Epithelial cell of esophagus (primary cell): ENCODE data around the gene TNFSF13.

Experiments
- DNase-seq: peaks from one replicate; pipeline ENCODE4 v3.0.0; 2010; ENCODE audit warnings: low read depth
- H3K4me3 ChIP-seq: 2 replicates; pipeline ENCODE4 v1.5.1; 2011; ENCODE audit warnings: mild to moderate bottlenecking, low read length, control low read depth
- CTCF ChIP-seq: IDR thresholded peaks from 2 replicates; pipeline ENCODE4 v1.5.1; 2011; ENCODE audit warnings: low read depth, mild to moderate bottlenecking, low read length, control low read depth, inconsistent platforms; ENCODE audit not compliant: insufficient read depth; ENCODE audit errors: missing control alignments

Gene TNFSF13

GRCh38 chr17:7558544-7559319 is at the start of gene TNFSF13:
Gene TNFSF13 (plus strand): TSS chr17:7558750. CDS start chr17:7559040, 290 bp downstream.
- H3K4me3 ChIP-seq: peak within 1 kb of the TSS; percentile 34
- TF ChIP-seq CTCF: no peak
- DNase-seq: no peak

GRCh38 chr17:7508846-7509245 is 49.7 kb upstream of the TNFSF13 start:
- TF ChIP-seq CTCF: no peak
- no peak overlapping the region for H3K4me3 ChIP-seq
- DNase-seq: no peak

GRCh38 chr17:7509937-7510336 is 48.6 kb upstream of the TNFSF13 start:
- H3K4me3 ChIP-seq: no peak overlapping the region
- no peak for TF ChIP-seq CTCF
- DNase-seq: no peak

- TF ChIP-seq CTCF: no peak
- no peak overlapping the region for H3K4me3 ChIP-seq
- no peak for DNase-seq
Measured at GRCh38 chr17:7511108-7511507, 47.4 kb upstream of the TNFSF13 start.

GRCh38 chr17:7512105-7512504 is 46.4 kb upstream of the TNFSF13 start:
- no peak overlapping the region for H3K4me3 ChIP-seq
- no peak for DNase-seq
- TF ChIP-seq CTCF: no peak

GRCh38 chr17:7512824-7513540 is 45.6 kb upstream of the TNFSF13 start:
- H3K4me3 ChIP-seq: no peak overlapping the region
- TF ChIP-seq CTCF: no peak
- DNase-seq: no peak
